IPS DF 19.7 (cell line): ENCODE data around the gene PDE2A.

Experiments
- DNase-seq: peaks from one replicate; pipeline ENCODE4 v3.0.0-alpha.2; 2013; ENCODE audit warnings: low read depth, low spot score

The PDE2A gene

GRCh38 chr11:72673943-72674828 lies at the start of gene PDE2A:
PDE2A (minus strand) TSS chr11:72674422; CDS start chr11:72674207, 215 bp downstream.
- no peak for DNase-seq

- DNase-seq, result no peak
Measured at GRCh38 chr11:72723508-72723907, 49.3 kb upstream of the PDE2A start.

- no peak for DNase-seq
Measured at GRCh38 chr11:72722050-72722748, 48.0 kb upstream of the PDE2A start.

- DNase-seq, result no peak
Measured at GRCh38 chr11:72721689-72722049, 47.4 kb upstream of the PDE2A start.

GRCh38 chr11:72721276-72721675 lies 47.1 kb upstream of the PDE2A start:
- DNase-seq, result no peak

GRCh38 chr11:72720784-72721183 lies 46.6 kb upstream of the PDE2A start:
- DNase-seq, result no peak

GRCh38 chr11:72720047-72720446 lies 45.8 kb upstream of the PDE2A start:
- no peak for DNase-seq

GRCh38 chr11:72719551-72719950 lies 45.3 kb upstream of the PDE2A start:
- no peak for DNase-seq

- no peak for DNase-seq
Measured at GRCh38 chr11:72719144-72719543, 44.9 kb upstream of the PDE2A start.

- DNase-seq, result no peak
Measured at GRCh38 chr11:72718101-72718501, 43.9 kb upstream of the PDE2A start.

- no peak for DNase-seq
Measured at GRCh38 chr11:72716788-72717435, 42.7 kb upstream of the PDE2A start.

GRCh38 chr11:72716290-72716689 lies 42.1 kb upstream of the PDE2A start:
- DNase-seq, result no peak

- no peak for DNase-seq
Measured at GRCh38 chr11:72712841-72713240, 38.6 kb upstream of the PDE2A start.

- no peak for DNase-seq
Measured at GRCh38 chr11:72712168-72712751, 38.0 kb upstream of the PDE2A start.

- DNase-seq, result no peak
Measured at GRCh38 chr11:72711141-72711540, 36.9 kb upstream of the PDE2A start.

GRCh38 chr11:72710278-72710677 lies 36.1 kb upstream of the PDE2A start:
- DNase-seq, result no peak

- DNase-seq, result no peak
Measured at GRCh38 chr11:72709478-72710238, 35.4 kb upstream of the PDE2A start.

GRCh38 chr11:72707032-72707431 lies 32.8 kb upstream of the PDE2A start:
- DNase-seq, result no peak

GRCh38 chr11:72706579-72706978 lies 32.4 kb upstream of the PDE2A start:
- DNase-seq, result no peak

GRCh38 chr11:72705442-72706365 lies 31.5 kb upstream of the PDE2A start:
- DNase-seq, result no peak
